NCI-H526 treated with DMSO at 0.1 percent for 48 hours (cell line): ENCODE measurements around the gene LIG1.

ENCODE experiments used
- DNase-seq: peaks from one replicate; lab custom pipeline; 2025; lab: John Stamatoyannopoulos, UW

The LIG1 gene

GRCh38 chr19:48181505-48181904 lies 11.4 kb upstream of the LIG1 start:
- no peak for DNase-seq

DNA sequence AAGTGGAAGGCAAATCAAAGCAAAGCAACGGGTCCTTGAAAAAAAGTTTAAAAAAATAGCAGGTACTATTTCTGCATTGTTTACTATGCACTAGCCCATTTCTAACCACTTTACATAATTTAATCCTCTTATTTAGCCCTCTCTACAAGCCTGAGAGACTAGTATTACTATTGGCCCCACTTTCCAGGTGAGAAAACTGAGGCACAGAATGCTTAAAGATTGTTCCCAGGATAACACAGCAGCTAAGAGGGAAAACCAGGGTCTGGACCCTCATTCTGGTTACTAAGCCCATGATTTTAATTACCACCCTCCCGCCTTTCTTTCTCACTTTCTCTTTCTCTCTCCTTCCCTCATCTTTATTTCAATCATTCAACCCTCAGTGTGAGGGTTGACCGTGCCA lies 6.1 kb upstream of the LIG1 start:
- no peak for DNase-seq

DNA sequence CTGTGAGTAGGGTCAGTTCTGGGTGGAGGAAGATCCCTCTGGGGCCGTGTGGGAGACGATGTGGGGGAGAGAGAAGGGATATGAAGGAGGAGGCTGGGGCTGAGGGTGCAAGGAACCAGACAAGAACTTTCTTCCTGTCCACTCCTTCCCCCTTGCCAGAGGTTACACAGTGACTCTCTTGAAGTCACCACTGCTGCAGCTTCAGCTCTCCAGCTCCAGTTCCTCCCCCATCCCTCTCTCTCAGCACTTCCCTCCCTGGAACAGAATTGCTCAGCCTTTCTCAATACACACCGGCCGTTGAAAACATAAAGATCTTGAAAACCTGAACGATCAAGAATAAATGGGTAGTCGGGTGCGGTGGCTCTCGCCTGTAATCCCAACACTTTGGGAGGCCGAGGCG lies 5.4 kb upstream of the LIG1 start:
- DNase-seq: no peak

DNA sequence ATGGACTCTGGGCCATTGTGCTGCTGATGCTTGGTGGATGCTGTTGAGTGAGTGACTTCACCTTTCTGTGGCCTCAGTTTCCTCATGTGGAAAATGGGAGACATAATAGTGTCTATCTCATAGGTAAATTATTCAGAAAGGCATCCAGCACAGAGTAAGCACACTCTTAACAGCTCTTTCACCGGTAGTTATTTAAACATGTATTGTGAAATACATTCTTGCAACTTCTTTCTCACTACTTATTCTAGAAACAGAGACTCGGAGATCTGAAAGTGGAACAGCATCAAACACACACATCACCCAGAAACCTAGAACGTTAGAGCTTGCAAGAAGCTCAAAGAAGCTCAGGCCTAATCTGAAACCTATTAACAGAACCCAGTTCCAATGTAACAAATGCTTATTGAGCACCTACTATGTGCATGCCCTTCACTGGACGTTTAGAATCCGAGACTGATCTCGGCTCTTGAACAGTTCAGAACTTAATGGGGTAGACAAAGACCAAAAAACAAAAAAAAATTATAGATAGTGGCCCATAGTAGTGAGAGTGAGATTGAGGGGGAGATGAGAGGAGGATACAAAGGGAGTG lies 4.4 kb upstream of the LIG1 start:
- DNase-seq: no peak

GRCh38 chr19:48171710-48172109 lies 1.6 kb upstream of the LIG1 start:
- no peak for DNase-seq

DNA sequence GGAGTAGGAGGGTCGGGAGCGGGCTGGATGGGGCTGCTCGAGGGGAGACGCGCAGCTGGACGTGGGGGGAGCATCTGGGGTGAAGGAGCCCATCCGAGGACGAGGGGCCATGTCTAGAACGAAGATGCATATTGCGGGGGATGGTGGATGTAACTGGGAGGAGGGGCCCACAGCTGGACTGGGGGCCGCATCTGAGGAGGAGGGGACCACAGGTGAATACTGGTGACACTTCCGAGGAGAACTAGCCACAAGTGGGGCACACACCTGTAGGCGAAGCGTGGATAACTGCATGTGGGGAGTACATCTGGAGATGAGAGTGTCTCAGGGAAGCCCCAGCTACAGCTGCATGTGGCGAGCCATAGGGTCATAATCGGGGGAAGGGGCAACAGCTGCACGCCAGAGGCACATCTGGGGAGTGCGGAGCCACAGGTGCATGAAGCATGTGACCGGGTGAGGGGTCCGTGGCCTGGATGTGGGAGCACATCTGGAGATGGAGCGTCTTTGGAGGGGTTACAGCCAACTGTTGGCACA lies 738 bp upstream of the LIG1 start:
- DNase-seq: no peak

GRCh38 chr19:48169578-48169938 lies 586 bp downstream of the LIG1 start:
- DNase-seq: peak; percentile 64

GRCh38 chr19:48168689-48169088 lies 1.5 kb downstream of the LIG1 start:
- DNase-seq: no peak

DNA sequence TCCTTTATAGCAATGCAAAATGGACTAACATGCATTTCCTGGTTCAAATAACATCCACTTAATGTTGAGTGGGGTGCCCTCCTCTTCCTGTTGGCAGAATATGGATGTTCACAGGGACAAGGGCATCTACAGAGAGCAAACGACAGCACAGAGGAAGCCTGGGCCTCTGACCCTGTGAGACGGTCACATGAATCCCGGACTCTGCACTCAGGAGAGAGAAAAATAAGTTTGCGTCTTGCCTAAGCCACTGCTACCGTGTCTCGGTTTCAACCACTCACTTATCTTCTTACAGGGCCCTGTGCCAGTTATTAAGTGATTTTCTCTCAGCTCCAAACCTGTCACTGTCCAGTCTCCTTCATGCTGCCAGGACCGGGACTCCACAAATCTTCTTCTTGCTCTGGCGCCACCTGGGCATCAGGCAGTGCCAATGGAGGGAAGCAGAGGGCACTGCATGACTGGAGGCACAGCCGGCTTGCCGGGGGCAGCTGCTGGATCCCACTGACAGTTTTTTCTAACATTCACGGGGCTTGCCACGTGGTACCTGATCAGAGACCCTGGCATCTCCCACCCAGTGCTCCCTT lies 11.8 kb downstream of the LIG1 start:
- no peak for DNase-seq

GRCh38 chr19:48154003-48154402 lies 16.1 kb downstream of the LIG1 start:
- no peak for DNase-seq

DNA sequence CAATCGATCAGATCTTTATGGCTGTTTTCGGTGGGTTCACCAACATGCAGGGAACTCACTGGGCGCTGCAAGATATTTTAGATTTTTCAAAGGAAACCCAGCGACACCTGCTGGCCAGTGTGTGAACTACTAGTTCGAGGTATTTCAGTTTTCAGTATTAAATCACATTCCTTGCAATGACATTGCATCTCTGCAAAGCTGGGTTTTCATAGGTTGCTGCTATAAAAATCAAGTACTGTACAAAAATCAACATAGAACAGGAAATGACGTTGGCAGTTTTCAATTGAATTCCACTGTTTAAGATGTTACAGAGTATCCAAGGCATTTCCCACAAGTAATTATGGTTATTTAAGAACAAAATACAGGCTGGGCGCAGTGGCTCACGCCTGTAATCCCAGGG lies 17.6 kb downstream of the LIG1 start:
- no peak for DNase-seq

- DNase-seq: no peak
These were observed 20.7 kb downstream of the LIG1 start for GRCh38 chr19:48149430-48149829.

DNA sequence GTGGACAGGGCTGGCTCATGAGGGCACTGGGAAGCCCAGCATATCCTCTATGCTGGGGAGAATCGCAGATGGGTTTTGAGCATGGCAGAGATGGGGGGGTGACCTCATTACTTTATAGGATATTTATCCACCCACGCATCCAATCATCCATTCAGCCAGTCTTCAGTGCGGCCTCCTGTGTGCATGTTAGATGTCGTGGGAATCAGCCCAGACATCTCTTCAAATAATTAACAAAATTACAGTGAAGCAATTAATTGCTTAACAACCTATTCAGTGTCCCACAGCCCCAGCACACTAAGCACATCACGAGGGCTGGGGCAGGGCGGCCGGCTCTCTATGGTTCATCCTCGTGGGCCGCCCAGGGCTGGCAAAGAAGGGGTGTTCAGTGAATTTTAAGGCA lies 21.6 kb downstream of the LIG1 start:
- DNase-seq: no peak

GRCh38 chr19:48147597-48148175 lies 22.5 kb downstream of the LIG1 start:
- no peak for DNase-seq

GRCh38 chr19:48139053-48139452 lies 31.1 kb downstream of the LIG1 start:
- DNase-seq: no peak

- no peak for DNase-seq
These were observed 32.7 kb downstream of the LIG1 start for GRCh38 chr19:48137411-48137810.

- DNase-seq: no peak
These were observed 33.6 kb downstream of the LIG1 start for GRCh38 chr19:48136547-48136946.

DNA sequence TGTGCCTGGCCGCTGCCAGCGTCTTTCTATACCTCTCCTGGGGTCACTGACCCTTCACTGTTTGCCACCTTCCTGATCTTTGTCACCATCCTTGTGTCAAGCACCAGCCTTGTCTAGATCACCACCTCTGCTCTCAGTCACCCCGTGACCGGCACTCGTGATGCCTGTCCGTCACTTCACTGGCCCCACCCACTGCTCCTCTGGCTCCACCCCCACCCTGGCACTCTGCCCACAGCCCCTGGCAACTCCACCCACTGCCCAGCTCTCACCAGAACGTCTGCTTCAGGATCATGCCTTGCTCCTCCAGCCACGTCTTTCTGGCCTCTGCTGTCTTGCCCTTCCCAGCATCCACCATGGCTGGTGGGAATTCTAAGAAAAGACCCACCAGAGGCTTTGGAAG lies 34.7 kb downstream of the LIG1 start:
- DNase-seq: no peak

DNA sequence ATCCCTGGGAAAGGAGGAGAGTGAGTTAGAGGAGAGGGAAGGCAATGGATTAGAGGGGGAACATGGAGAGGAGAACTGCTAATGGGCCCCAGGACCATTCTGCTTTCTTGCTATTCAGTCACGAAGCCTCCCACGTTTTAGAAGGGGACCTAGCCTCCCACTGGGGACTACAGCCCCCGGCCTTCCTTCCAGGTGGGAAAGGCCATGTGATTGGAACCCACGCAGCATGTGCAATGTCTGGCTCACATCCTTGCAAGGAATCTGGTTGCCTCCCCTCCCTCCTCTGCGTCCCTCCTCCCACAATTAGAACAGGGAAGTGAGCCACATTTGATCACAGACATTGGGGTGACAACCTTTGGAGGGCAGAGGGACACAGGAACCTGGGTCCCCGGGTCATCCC lies 37.0 kb downstream of the LIG1 start:
- DNase-seq: no peak

- no peak for DNase-seq
These were observed 42.6 kb downstream of the LIG1 start for GRCh38 chr19:48127561-48127960.

DNA sequence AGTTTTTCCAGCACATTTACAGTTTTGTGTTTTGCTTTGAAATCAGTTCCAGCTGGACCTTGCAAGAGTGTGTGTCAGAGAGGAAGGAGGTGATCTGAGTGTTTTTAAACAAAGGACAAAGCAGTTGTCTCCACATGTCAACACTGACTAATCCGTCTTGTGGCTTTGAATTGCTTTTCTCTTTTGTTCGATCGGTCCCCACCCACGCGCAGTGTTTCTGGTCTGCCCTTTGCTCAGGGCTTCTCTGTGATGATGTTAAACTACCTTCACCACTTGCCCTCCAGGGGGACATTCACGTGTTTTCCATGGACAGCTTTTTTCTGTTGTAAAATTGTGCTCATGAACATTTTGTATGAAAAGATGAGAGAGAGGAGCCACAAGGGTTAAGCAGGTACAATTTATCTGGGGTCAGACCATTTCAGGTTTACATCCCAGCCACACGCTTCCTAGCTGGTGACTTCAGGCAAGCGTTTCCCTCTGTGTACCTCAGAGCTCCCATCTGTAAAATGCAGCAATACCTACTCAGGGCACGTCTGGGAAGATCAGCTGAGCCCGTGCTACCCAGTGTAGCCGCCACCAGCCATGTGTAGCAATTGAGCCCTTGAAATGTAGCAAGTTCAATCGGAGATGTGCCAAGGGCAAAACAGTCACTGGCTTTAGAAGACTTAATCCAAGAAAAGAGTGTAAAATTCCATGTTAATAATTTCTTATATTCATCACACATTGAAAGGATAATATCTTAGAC lies 46.1 kb downstream of the LIG1 start:
- DNase-seq: no peak

- DNase-seq: no peak
These were observed 47.7 kb downstream of the LIG1 start for GRCh38 chr19:48122421-48122820.

- no peak for DNase-seq
These were observed 48.2 kb downstream of the LIG1 start for GRCh38 chr19:48121909-48122371.
